Measurements from ENCODE around the gene TBC1D8. TPM values are rescaled to one million over a fixed set of nuclear protein-coding genes. Genes with fewer than 3 reads are reported as not detected.
"Not testable (repeated sequence)": the region's sequence is repeated elsewhere in the genome, so short reads cannot be mapped to it uniquely, and the experiment has no call there.

TBC1D8 gene
- total RNA-seq, 2 experiments from 2014 or later: 1.0 to 1.8 TPM

DNA sequence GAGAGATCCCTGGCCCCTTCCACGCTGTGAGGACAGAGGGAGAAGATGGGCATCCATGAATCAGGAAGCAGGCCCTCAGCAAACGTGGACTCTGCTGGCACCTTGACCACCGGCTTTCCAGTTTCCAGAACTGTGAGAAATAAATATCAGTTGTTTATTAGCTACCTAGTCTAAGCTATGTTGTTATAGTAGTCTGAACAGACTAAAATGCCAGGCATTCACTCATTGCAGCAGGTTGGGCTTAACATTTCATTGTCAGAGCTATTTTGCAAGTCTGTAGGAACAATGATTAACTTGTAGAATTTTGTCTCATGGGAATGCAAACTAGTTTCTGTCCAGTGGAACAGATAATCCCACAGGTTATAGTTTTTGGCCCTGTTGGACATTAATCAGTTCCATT is 24.8 kb upstream of the TBC1D8 start:
- no peak for ATAC-seq (ENCODE audit: poor library complexity)
- Mint-ChIP-seq H3K9me3 (no peaks in the 10 kb centered on the region), H3K4me1 (ENCODE audit: low read depth) (peaks cover 22% of the 10 kb centered on the region), H3K27me3 (no peaks in the 10 kb centered on the region), H3K27ac (no peak overlapping the region), H3K4me3 (no peak overlapping the region), H3K36me3 (ENCODE audit: low read depth) (peaks cover 5% of the 10 kb centered on the region)
- TF ChIP-seq, protein P1, sequence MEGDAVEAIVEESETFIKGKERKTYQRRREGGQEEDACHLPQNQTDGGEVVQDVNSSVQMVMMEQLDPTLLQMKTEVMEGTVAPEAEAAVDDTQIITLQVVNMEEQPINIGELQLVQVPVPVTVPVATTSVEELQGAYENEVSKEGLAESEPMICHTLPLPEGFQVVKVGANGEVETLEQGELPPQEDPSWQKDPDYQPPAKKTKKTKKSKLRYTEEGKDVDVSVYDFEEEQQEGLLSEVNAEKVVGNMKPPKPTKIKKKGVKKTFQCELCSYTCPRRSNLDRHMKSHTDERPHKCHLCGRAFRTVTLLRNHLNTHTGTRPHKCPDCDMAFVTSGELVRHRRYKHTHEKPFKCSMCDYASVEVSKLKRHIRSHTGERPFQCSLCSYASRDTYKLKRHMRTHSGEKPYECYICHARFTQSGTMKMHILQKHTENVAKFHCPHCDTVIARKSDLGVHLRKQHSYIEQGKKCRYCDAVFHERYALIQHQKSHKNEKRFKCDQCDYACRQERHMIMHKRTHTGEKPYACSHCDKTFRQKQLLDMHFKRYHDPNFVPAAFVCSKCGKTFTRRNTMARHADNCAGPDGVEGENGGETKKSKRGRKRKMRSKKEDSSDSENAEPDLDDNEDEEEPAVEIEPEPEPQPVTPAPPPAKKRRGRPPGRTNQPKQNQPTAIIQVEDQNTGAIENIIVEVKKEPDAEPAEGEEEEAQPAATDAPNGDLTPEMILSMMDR (IDR thresholded peaks at IDR 0.05): no peak
- CTCF ChIA-PET: no interaction called here
- Histone ChIP-seq H3K27me3 (ENCODE audit: control insufficient read depth in 1 of 2, insufficient read depth in 2 of 2, low read length in 2 of 2) (no peaks in the 10 kb centered on the region), H3K9me3 (ENCODE audit: control insufficient read depth in 1 of 2, insufficient read depth in 1 of 2, low read length in 2 of 2) (peaks cover 0 to 8% of the 10 kb centered on the region in 2 experiments), H3K27ac (ENCODE audit: low read depth in 1 of 2, low read length in 2 of 2) (no peak overlapping the region), H3K4me1 (ENCODE audit: insufficient read depth, low read length) (peaks cover 6% of the 10 kb centered on the region), H3K36me3 (ENCODE audit: insufficient read depth, low read length) (no peaks in the 10 kb centered on the region), H3K4me3 (ENCODE audit: low read length) (no peak overlapping the region)
- intact Hi-C loops (cut with DNase I, micrococcal nuclease): no loop called here
- POLR2A ChIA-PET: no interaction called here
- DNase-seq: no peak

DNA sequence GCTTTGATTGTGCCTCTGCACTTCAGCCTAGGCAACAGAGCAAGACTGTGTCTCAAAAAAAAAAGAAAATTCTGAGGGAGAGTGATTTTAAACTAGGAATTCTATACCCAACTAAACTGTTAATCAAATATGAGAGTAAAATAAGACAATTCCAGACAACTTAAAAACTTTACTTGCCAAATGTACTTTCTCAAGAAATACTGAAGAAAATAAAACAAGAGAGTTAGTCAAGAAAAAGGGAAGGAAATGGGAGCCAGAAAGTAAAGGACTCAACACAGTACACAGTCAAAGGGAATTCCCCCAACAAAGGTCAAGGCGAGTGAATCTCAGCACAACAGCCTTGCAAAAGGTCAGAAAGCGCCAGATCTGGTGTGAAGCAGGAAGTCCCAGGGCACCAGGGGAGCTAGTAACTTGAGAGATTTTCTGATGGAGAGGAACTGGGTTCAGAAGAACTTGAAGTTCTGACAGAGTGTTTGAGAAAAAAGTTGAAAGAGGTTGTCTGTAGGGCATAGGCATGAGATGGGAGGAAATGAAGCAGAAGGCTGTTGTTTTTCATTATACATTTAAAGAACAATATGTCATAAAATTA is 22.6 kb upstream of the TBC1D8 start:
- POLR2A ChIA-PET: interaction anchor here (0.6 kb wide), 1 partner anchor 23 kb away, joined by 3 read pairs; no protein-coding TSS in a partner anchor
- Histone ChIP-seq H3K27me3 (ENCODE audit: control insufficient read depth in 1 of 2, insufficient read depth in 2 of 2, low read length in 2 of 2) (no peaks in the 10 kb centered on the region), H3K36me3 (ENCODE audit: insufficient read depth, low read length) (no peaks in the 10 kb centered on the region), H3K4me3 (ENCODE audit: low read length) (no peak overlapping the region), H3K27ac (ENCODE audit: low read depth in 1 of 2, low read length in 2 of 2) (no peak overlapping the region), H3K9me3 (ENCODE audit: control insufficient read depth in 1 of 2, insufficient read depth in 1 of 2, low read length in 2 of 2) (peaks cover 5 to 8% of the 10 kb centered on the region in 2 experiments), H3K4me1 (ENCODE audit: insufficient read depth, low read length) (peaks cover 6% of the 10 kb centered on the region)
- Mint-ChIP-seq H3K4me3 (no peak overlapping the region), H3K27ac (peak overlapping the region; percentile 78), H3K4me1 (ENCODE audit: low read depth) (peaks cover 22% of the 10 kb centered on the region), H3K9me3 (peaks cover 5% of the 10 kb centered on the region), H3K36me3 (ENCODE audit: low read depth) (peaks cover 9% of the 10 kb centered on the region), H3K27me3 (no peaks in the 10 kb centered on the region)
- TF ChIP-seq, protein P1 (IDR thresholded peaks at IDR 0.05): no peak
- CTCF ChIA-PET: no interaction called here
- peak in 7 of 14 experiments; percentile 2 to 70 (median 26) for DNase-seq
- ATAC-seq (ENCODE audit: poor library complexity): peak; percentile 61
- intact Hi-C loops (cut with DNase I, micrococcal nuclease): no loop called here

DNA sequence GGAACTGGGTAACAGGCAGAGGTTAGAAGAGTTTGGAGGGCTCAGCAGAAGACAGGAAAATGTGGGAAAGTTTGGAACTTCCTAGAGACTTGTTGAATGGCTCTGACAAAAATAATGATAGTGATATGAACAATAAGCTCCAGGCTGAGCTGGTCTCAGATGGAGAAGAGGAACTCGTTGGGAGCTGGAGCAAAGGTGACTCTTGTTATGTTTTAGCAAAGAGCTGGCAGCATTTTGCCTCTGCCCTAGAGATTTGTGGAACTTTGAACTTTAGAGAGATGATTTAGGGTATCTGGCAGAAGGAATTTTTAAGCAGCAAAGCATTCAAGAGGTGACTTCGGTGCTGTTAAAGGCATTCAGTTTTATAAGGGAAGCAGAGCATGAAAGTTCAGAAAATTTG is 18.6 kb upstream of the TBC1D8 start:
- ATAC-seq (ENCODE audit: poor library complexity); H3K4me1 ChIP-seq (ENCODE audit: insufficient read depth, low read length); DNase-seq; POLR2A ChIA-PET; H3K4me3 Mint-ChIP-seq; H3K27ac Mint-ChIP-seq; H3K27ac ChIP-seq (ENCODE audit: low read depth in 1 of 2, low read length in 2 of 2); H3K4me3 ChIP-seq (ENCODE audit: low read length); CTCF ChIA-PET; intact Hi-C loops (cut with DNase I, micrococcal nuclease); H3K27me3 Mint-ChIP-seq; H3K27me3 ChIP-seq (ENCODE audit: control insufficient read depth in 1 of 2, insufficient read depth in 2 of 2, low read length in 2 of 2); H3K36me3 ChIP-seq (ENCODE audit: insufficient read depth, low read length): not testable (repeated sequence)
- H3K9me3 ChIP-seq (ENCODE audit: control insufficient read depth in 1 of 2, insufficient read depth in 1 of 2, low read length in 2 of 2): peaks cover 8 to 11% of the 10 kb centered on the region in 2 experiments
- Mint-ChIP-seq H3K4me1 (ENCODE audit: low read depth) (peaks cover 15% of the 10 kb centered on the region), H3K36me3 (ENCODE audit: low read depth) (peaks cover 17% of the 10 kb centered on the region), H3K9me3 (peaks cover 10% of the 10 kb centered on the region)

DNA sequence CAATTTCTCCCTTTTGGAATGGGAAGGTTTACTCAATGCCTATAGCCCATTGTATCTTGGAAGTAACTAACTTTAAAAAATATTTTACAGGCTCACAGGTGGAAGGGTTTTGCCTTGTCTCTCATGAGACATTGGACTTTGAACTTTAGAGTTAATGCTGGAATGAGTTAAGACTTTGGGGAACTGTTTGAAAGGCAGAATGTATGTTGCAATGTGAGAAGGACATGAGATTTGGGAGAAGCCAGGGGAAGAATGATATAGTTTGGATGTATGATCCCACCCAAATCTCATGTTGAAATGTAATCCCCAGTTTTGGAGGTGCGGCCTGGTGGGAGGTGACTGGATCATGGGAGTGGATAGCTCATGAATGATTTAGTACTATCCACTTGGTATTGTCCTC is 17.5 kb upstream of the TBC1D8 start:
- Histone ChIP-seq H3K27ac (ENCODE audit: low read depth in 1 of 2, low read length in 2 of 2) (no peak overlapping the region), H3K4me1 (ENCODE audit: insufficient read depth, low read length) (no peaks in the 10 kb centered on the region), H3K9me3 (ENCODE audit: control insufficient read depth in 1 of 2, insufficient read depth in 1 of 2, low read length in 2 of 2) (peaks cover 7 to 11% of the 10 kb centered on the region in 2 experiments), H3K4me3 (ENCODE audit: low read length) (no peak overlapping the region), H3K27me3 (ENCODE audit: control insufficient read depth in 1 of 2, insufficient read depth in 2 of 2, low read length in 2 of 2) (no peaks in the 10 kb centered on the region), H3K36me3 (ENCODE audit: insufficient read depth, low read length) (no peaks in the 10 kb centered on the region)
- H3K4me3 Mint-ChIP-seq: no peak overlapping the region
- ATAC-seq (ENCODE audit: poor library complexity) (no peak), DNase-seq (no peak)
- TF ChIP-seq, protein P1 (IDR thresholded peaks at IDR 0.05): no peak
- peaks cover 10% of the 10 kb centered on the region for H3K9me3 Mint-ChIP-seq
- CTCF ChIA-PET: no interaction called here
- H3K27me3 Mint-ChIP-seq: no peaks in the 10 kb centered on the region
- no peak overlapping the region for H3K27ac Mint-ChIP-seq
- POLR2A ChIA-PET: no interaction called here
- peaks cover 4% of the 10 kb centered on the region for H3K4me1 Mint-ChIP-seq (ENCODE audit: low read depth)
- peaks cover 17% of the 10 kb centered on the region for H3K36me3 Mint-ChIP-seq (ENCODE audit: low read depth)
- intact Hi-C loops (cut with DNase I, micrococcal nuclease): no loop called here

DNA sequence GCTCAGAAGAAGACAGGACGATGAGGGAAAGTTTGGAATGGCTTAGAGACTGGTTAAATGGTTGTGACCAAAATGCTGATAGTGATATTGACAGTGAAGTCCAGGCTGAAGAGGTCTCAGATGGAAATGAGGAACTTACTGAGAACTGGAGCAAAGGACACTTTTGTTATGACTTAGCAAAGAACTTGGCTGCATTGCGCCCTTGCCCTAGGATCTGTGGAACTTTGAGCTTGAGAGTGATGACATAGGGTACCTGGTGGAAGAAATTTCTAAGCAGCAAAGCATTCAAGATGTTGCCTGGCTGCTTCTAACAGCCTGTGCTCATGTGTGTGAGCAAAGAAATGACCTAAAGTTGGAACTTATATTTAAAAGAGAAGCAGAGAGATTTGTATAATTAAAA is 16.4 kb upstream of the TBC1D8 start:
- DNase-seq; ATAC-seq (ENCODE audit: poor library complexity); H3K36me3 ChIP-seq (ENCODE audit: insufficient read depth, low read length); H3K27ac ChIP-seq (ENCODE audit: low read depth in 1 of 2, low read length in 2 of 2); H3K4me1 ChIP-seq (ENCODE audit: insufficient read depth, low read length); H3K4me3 Mint-ChIP-seq; CTCF ChIA-PET; POLR2A ChIA-PET; H3K4me1 Mint-ChIP-seq (ENCODE audit: low read depth); H3K4me3 ChIP-seq (ENCODE audit: low read length); H3K27me3 Mint-ChIP-seq; intact Hi-C loops (cut with DNase I, micrococcal nuclease); H3K27me3 ChIP-seq (ENCODE audit: control insufficient read depth in 1 of 2, insufficient read depth in 2 of 2, low read length in 2 of 2); H3K27ac Mint-ChIP-seq: not testable (repeated sequence)
- Mint-ChIP-seq H3K36me3 (ENCODE audit: low read depth) (peaks cover 17% of the 10 kb centered on the region), H3K9me3 (peaks cover 10% of the 10 kb centered on the region)
- H3K9me3 ChIP-seq (ENCODE audit: control insufficient read depth in 1 of 2, insufficient read depth in 1 of 2, low read length in 2 of 2): peaks cover 0 to 11% of the 10 kb centered on the region in 2 experiments
